HG03460 (cell line): ENCODE results near the gene OXLD1.

Experiments
- ATAC-seq: cut with Tn5 transposase; IDR thresholded peaks from one replicate; pipeline ENCODE4 v1.9.1; 2021; ENCODE audit not compliant: unreplicated experiment

OXLD1 gene

DNA sequence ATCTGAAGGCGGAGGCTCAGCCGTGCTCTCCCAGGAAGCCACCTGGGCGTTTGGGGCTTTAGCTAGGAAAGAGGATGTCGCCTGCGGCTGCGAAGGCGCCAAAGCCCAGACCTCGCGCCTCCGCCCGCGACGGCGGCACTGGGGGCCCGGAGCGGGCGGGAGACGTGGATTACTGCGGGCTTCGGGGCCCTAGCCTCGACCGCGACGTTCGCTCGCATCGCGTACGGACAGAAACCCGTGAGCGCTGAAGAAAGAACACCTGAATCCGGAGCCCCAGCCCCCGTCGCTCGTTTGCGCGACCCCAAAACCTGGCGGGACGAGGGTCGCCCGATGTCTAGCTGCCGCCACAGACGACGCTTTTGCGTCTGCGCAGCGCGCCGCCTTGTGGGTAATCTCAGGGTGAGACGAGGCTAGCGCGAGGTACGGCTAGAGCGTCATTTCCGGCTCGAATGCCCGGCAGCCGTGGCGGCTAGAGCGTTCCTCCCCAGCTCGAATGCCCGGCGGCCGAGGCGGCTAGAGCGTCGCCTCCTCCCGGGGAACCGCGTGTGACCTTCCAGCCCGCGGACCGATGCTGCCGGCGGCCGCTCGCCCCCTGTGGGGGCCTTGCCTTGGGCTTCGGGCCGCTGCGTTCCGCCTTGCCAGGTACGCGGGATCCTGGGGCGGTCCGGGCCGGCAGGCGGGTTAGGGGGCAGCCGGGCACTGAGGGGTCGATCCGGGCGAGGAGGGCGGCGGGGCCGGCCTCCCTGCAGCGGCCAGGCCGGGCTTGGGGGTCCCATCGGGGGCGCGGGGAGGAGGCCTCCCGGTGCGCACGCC is 36.7 kb upstream of the OXLD1 start, which contains the start of gene MRPL12:
TSS of gene MRPL12 (plus strand) at position 434 of the 813 bp plus-strand sequence. CDS start at position 569, 135 bp downstream.
- ATAC-seq = peak; percentile 71

DNA sequence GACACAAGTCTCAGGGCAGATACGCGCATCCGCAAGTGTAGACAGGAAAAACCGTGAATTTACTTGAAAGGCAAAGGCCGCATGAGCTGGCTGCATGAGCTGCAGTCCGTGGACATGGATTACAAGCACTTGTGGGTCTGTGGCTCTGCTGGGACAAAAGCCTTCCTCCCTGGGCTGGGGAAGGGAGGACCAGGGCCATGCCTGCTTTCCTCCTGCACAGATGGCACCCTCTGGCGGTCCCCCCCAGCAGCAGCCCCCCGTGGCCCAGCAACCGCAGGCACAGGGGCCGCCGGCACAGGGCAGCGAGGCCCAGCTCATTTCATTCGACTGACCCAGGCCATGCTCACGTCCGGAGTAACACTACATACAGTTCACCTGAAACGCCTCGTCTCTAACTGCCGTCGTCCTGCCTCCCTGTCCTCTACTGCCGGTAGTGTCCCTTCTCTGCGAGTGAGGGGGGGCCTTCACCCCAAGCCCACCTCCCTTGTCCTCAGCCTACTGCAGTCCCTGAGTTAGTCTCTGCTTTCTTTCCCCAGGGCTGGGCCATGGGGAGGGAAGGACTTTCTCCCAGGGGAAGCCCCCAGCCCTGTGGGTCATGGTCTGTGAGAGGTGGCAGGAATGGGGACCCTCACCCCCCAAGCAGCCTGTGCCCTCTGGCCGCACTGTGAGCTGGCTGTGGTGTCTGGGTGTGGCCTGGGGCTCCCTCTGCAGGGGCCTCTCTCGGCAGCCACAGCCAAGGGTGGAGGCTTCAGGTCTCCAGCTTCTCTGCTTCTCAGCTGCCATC is 35.1 kb upstream of the OXLD1 start:
- no peak for ATAC-seq

DNA sequence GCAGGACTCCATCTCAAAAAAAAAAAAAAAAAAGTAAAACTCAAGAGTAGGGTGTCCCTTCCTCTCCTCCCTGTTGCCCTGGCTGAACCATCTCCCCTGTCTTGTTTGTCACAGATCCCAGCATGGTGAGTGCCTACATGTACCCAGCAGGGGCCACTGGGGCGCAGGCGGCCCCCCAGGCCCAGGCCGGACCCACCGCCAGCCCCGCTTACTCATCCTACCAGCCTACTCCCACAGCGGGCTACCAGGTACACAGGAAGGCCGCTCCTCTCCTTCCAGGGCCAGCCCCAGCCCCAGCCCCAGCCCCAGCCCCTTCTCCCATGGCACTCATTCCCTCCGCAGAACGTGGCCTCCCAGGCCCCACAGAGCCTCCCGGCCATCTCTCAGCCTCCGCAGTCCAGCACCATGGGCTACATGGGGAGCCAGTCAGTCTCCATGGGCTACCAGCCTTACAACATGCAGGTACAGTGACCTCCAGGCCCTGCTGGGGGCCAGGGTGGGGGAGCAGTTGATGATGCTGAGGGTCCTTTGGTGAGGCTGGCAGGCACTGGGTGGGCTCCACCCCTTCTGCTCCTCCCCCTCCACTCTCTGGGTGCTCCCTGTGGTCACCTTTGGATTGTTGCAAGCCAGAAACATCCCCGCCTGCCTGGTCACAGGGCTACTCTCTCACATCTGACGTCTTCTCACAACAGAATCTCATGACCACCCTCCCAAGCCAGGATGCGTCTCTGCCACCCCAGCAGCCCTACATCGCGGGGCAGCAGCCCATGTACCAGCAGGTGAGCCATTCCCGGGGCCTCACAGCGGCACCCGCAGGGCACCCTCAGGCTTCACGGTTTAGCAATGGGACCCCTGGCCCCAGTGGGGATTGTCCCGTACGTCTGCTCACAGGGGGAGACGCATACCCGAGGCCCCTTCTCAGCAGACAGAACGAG is 34.2 kb upstream of the OXLD1 start:
- ATAC-seq = no peak

DNA sequence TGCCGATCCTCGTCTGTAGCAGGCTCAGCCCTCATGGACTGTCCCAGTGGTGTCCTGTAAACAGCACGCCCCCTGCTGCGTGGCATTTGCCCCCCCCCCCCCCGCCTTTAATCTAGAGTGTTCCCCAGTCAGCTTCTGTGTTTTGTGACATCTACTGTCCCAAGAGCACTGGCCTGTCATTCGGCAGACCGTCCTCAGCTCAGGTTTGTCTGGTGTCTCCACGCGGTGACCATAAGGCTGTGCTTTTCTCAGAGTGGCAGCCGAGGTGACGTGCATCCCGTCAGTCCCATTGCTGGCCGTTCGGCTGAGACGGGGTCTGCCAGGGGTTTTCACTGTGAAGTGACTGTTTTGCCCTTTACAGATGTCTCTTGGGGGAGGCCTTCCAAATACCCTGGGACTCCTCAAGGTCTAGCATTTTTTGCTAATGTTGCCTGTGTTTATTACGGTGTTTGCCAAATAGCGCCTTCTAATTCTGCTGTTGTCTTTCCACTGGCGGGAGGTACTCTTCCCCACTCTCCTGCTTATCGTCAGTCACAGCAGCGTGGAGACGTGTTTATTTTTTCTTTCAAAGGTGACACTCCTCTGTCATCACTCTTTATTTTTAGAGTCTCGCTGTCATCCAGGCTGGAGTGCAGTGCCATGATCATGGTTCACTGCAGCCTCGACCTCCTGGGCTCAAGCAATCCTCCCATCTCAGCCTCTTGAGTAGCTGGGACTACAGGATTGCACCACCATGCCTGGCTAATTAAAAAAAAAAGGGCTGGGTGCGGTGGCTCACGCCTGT is 31.0 kb upstream of the OXLD1 start:
- no peak for ATAC-seq

DNA sequence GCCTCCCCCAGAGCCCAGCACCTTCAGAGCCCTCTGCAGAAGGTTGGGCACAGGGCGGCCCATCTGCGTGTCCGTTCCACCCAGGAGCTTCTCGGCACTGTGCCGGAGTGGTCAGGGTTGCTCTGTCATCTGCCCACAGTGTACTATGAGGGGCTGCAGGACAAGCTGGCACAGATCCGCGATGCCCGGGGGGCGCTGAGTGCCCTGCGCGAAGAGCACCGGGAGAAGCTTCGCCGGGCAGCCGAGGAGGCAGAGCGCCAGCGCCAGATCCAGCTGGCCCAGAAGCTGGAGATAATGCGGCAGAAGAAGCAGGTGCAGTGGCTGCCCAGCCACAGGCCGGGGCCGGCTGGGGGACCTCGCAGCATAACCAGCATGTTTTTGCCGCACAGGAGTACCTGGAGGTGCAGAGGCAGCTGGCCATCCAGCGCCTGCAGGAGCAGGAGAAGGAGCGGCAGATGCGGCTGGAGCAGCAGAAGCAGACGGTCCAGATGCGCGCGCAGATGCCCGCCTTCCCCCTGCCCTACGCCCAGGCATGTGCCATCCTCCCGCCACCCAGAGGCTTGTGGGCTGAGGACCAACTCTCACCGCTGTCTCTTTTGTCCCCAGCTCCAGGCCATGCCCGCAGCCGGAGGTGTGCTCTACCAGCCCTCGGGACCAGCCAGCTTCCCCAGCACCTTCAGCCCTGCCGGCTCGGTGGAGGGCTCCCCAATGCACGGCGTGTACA is 30.0 kb upstream of the OXLD1 start:
- ATAC-seq = no peak

DNA sequence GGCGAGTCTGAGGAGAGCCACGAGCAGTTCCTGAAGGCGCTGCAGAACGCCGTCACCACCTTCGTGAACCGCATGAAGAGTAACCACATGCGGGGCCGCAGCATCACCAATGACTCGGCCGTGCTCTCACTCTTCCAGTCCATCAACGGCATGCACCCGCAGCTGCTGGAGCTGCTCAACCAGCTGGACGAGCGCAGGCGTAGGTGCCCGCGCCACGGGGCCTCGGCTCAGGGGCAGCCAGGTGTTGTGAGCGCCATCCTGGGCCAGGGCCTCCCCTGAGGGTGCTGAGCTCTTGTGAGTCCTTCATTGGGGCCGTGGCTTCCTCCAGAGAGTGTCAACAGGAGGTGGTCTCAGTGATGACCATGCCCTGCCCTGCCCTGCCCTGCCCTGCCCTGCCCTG is 29.4 kb upstream of the OXLD1 start:
- no peak for ATAC-seq

DNA sequence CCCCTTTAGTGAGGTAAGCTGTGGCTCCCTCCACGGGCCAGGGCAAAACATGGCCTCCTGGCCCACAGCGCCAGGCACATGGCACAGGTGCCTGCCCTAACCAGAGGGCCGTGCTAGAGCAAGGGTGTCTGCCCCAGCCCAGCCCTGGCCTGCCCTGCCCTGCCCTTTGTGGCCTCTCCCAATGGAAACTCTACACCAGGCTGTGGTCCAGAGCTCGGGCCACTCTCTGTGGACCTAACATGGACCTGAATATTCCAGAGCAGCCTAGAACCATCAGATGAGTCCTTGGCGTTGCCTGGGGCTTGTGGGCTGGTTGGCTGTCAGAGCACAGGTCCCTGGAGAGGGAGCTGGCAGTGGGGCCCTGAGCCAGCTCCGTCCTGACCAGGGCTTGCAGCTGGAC is 28.8 kb upstream of the OXLD1 start:
- ATAC-seq = no peak

DNA sequence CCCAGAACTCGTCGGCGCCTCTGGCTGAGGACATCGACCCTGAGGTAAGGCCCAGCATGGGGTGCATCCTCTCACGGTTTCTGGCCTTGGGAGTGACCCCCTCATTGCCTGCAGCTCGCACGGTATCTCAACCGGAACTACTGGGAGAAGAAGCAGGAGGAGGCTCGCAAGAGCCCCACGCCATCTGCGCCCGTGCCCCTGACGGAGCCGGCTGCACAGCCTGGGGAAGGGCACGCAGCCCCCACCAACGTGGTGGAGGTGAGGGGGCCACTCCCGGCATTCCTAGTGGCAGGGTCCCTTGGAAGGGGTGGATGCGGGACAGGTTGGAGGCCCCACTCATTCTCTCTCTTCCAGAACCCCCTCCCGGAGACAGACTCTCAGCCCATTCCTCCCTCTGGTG is 28.4 kb upstream of the OXLD1 start:
- no peak for ATAC-seq

DNA sequence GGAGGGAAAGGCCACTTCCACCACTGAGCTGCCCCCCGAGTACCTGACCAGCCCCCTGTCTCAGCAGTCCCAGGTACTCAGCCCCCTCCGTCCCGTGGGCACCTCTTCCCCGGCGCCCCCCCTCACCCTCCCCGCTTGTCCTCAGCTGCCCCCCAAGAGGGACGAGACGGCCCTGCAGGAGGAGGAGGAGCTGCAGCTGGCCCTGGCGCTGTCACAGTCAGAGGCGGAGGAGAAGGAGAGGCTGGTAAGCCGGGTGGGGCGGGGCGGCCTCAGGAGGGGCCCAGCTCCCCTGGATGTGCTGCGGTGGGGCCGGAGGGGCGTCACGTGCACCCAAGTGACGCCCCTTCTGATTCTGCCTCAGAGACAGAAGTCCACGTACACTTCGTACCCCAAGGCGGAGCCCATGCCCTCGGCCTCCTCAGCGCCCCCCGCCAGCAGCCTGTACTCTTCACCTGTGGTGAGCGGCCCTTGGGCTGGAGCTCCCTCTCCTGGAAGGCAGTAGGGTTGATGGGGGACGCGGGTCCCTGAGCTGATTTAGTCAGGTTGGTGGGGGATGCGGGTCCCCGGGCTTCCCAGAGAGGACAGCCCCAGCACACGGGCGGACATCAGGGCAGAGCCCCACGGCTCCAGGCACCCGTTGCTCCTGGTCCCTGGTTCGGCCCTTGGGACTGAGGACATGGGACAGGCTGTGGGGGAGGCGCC is 27.3 kb upstream of the OXLD1 start:
- ATAC-seq = no peak

DNA sequence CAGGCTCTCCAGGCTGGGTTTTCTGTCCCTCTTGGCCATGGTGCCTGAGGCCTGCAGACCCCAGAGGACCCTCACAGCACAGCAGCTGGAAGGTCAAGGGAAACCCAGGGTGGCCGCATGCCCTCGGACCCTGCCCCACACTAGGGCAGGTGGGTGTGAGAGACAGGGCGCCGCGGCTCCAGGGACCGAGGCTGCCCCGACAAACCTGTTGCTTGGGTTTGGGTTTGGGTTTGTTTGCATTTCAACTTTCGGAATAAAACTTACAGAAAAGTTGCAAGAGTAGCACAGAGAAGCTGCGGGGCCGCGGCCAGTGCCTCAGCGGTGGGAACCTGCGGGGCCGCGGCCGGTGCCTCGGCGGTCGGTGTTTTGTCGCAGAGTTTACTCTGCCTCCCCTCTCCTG is 25.2 kb upstream of the OXLD1 start:
- ATAC-seq = no peak

DNA sequence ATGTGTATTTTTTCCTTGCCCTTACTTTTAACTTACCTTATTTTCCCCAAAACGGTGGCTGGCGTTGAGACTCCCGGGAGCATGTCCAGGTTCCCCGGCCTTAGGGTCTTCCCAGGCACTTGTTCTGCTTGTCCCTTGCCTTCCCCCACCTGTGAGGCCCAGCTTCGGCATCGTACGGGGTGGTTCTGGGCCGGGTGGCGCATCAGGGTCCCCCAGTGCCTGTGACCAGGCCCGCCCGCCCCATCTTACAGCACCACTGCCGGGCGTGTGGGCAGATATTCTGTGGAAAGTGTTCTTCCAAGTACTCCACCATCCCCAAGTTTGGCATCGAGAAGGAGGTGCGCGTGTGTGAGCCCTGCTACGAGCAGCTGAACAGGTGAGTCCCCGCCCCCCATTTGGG is 24.8 kb upstream of the OXLD1 start:
- ATAC-seq = no peak

DNA sequence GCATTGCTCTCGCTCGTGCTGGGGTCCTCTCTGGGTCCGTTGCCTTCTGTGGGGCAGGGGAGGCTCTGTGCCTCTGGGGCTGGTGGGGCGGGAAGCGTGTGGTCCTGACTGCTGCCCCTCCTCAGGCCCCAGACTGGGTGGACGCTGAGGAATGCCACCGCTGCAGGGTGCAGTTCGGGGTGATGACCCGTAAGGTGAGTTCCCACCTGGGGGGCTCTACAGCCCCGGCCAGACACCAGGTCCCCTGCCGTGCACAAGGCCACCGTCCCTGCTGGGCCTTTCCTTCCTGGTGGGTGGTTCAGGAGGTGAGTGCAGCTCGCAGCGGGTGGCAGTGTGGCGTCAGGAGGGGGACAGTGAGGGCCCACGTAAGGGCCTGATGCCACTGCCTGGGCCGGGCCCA is 24.1 kb upstream of the OXLD1 start:
- ATAC-seq = no peak

DNA sequence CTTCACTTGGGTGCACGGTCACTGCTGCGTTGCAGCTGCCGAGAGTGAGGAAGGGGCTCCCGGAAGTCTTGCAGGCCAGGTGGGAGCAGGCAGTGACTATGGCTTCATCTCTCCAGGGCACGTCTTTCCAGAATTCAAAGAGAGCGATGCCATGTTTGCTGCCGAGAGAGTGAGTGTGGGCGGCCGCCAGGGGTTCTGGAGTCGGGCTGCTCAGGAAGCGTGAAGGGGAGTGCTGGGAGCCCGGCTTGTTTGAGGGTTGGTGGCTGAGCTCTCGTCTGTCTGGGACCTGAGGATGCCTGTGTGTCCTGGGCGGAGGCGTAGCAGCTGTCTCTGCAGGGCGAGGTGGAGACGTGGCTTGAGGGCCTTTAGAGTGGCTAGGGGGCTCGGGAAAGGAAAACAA is 23.7 kb upstream of the OXLD1 start:
- no peak for ATAC-seq

DNA sequence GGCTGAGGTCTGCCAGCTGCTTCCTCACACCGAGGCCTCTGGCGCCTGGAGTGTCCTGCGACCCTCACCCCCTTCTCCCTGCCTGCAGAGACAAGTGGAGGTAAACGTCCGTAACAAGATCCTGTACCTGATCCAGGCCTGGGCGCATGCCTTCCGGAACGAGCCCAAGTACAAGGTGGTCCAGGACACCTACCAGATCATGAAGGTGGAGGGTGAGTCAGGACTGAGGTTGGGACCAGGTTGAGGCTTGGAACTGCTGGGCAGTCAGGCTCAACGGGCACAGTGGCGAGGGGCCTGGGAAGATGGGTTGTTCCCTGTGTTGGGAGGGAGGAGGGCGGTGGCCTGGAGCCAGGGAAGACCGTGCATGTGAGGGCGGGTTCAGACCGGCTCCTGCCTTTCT is 22.2 kb upstream of the OXLD1 start:
- ATAC-seq = no peak

DNA sequence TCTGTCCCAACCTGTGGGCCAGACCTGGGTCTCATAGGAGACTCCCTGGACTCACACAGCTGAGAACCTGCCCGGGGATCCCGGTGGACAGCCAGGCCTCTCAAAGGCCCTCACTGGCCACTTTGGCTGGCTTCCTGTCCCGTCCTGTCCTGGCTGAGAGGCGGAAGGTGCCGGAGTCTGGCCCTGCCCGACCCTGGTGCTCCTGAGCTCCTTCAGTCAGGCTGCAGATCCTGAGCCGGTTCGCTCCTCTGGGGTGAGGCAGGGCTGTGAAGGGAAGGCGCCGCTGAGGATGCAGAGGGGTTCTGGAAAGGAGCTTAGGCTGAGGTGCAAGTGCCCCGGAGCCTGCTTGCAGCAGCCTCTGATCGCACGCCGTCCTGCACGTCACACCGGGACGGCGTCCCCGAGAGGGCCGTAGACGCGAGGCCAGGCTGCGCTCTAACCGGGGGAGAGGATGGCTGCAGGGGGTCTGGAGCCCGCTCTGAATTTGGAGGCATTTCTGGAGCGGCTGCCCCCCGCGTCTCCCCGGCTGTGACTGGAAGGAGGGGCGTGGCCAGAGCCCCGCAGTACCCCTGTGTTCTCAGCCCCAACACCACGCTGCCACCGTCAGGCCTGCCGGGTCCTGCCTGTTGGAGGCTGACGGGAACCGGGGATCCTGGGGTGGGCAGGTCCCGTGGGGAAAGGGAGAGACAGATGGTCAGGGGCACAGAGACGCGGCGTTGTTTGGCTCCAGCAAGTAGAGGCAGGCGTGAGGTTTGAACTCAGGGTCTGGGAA is 21.6 kb upstream of the OXLD1 start:
- ATAC-seq = no peak

DNA sequence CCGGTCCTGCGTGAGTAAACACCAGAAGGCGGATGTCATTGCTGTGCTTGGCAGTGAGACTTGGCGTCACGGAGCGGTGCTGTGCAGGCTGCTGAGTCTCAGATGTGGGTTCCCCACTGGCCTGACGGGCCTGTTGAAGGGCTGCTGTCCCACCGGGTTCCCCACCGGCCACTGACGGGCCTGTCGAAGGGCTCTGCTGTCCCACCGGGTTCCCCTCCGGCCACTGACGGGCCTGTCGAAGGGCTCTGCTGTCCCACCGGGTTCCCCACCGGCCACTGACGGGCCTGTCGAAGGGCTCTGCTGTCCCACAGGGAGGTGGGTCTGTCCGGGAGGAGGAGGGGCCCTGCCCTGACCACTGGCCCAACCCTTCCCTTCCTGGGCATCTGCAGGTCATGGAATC is 20.2 kb upstream of the OXLD1 start:
- ATAC-seq = no peak

DNA sequence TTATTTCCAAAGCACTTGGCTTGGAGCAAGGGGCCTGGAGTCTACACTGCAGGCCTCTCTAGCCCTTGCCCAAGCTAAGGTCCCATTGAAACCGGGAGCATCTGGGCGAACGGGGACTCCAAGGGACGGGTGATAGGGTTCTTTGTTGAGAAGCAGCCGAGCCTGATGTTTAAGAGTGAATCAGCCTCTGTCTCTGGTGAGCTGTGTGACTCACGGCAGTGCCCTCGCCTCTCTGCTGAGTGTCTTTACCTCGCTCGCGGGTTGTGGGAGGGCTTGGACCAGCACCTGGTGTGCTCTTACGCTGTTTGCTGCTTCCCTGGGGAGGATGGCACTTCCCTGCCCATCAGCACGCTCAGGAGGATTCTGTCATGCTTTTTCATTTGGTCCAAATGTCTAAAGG is 18.7 kb upstream of the OXLD1 start:
- no peak for ATAC-seq

DNA sequence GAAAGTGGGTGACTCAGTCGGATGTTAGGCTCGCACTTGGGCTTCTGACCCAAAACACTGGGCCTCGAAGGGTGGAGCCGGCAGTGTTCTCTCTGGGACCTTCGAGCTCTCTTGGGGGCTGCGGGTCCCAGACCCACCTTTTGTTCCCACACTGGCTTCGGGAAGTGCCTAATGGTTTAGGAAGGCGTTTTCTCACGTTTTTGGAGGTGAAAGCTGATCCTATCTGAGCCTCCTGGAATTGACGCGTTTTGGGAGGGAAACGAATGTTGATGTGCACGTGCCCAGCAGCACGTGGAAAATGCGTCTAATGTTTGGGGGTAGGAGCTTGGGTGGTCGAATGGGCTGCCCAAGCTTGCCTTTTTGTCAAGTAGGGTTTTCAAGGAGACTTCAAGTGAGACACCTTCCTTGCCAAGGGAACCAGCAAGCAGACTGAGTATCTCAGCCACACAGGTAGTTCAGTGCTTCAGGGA is 18.1 kb upstream of the OXLD1 start:
- no peak for ATAC-seq
